CD4-positive, alpha-beta T cell (primary cell): Measurements from ENCODE around the gene JPH4. TPM values are rescaled to one million over a fixed set of nuclear protein-coding genes. Genes with fewer than 3 reads are reported as not detected.

Experiments used
- ATAC-seq: fragments of 200-7000 bp; cut with Tn5 transposase; one replicate; pipeline ENCODE4 v1.10.0; 2022; ENCODE audit warnings: mild to moderate bottlenecking; ENCODE audit not compliant: poor library complexity
- CTCF ChIA-PET: fragments of 350-600 bp; sonication (Branson Sonifier 250); formaldehyde crosslinking; loops from one replicate; lab custom pipeline; 2021; ENCODE audit warnings: antibody characterized with exemption, inconsistent platforms; lab: Charles Lee
- POLR2A ChIA-PET: fragments of 350-600 bp; sonication (Branson Sonifier 250); formaldehyde crosslinking; loops from one replicate; lab custom pipeline; 2021; ENCODE audit warnings: antibody characterized with exemption, inconsistent platforms; lab: Charles Lee
- DNase-seq, 14 experiments: peaks; one replicate each; pipeline ENCODE4 v3.0.0-alpha.2; 2013 to 2020; ENCODE audit warnings: mixed read lengths in 2 of 14
- H3K27ac ChIP-seq, 2 donors: one replicate each; pipeline versions ENCODE4 v1.5.1 to v1.7.0; 2013; ENCODE audit warnings: low read length in 2 of 2, low read depth in 1 of 2, mild to moderate bottlenecking in 1 of 2
- H3K27me3 ChIP-seq, 2 experiments: 1 replicate in 1 of 2; 2 replicates in 1 of 2; pipeline versions ENCODE4 v1.6.1 to v1.7.0; 2013; ENCODE audit warnings: low read length in 2 of 2, control low read depth in 1 of 2, mild to moderate bottlenecking in 1 of 2, moderate library complexity in 1 of 2; ENCODE audit not compliant: insufficient read depth in 2 of 2, control insufficient read depth in 1 of 2
- H3K36me3 ChIP-seq: one replicate; pipeline ENCODE4 v1.6.1; 2013; ENCODE audit warnings: low read length, control low read depth; ENCODE audit not compliant: insufficient read depth
- H3K4me1 ChIP-seq: one replicate; pipeline ENCODE4 v1.6.1; 2013; ENCODE audit warnings: low read length, control low read depth; ENCODE audit not compliant: insufficient read depth
- H3K4me3 ChIP-seq: one replicate; pipeline ENCODE4 v1.5.1; 2013; ENCODE audit warnings: mild to moderate bottlenecking, low read length, moderate library complexity
- H3K9me3 ChIP-seq, 2 experiments: 1 replicate in 1 of 2; 2 replicates in 1 of 2; pipeline versions ENCODE4 v1.6.1 to v1.7.0; 2013; ENCODE audit warnings: low read length in 2 of 2, mild to moderate bottlenecking in 2 of 2, control low read depth in 1 of 2, moderate library complexity in 1 of 2; ENCODE audit not compliant: control insufficient read depth in 1 of 2, insufficient read depth in 1 of 2
- H3K27ac Mint-ChIP-seq: one replicate; pipeline ENCODE4 v1.8.0; 2020; ENCODE audit warnings: mixed read lengths
- H3K27me3 Mint-ChIP-seq: one replicate; pipeline ENCODE4 v1.8.0; 2021; ENCODE audit warnings: mixed read lengths
- H3K36me3 Mint-ChIP-seq: one replicate; pipeline ENCODE4 v1.8.0; 2021; ENCODE audit warnings: low read depth, mixed read lengths
- H3K4me1 Mint-ChIP-seq: one replicate; pipeline ENCODE4 v1.8.0; 2021; ENCODE audit warnings: low read depth, mixed read lengths
- H3K4me3 Mint-ChIP-seq: one replicate; pipeline ENCODE4 v1.8.0; 2020; ENCODE audit warnings: mild to moderate bottlenecking, mixed read lengths
- H3K9me3 Mint-ChIP-seq: one replicate; pipeline ENCODE4 v1.8.0; 2020; ENCODE audit warnings: mixed read lengths
- intact Hi-C, 2 experiments: fragments of 100-400 bp; cut with DNase I in 1 of 2; cut with micrococcal nuclease in 1 of 2; formaldehyde crosslinking; loops; one replicate each; pipeline versions ENCODE4 v1.15.1 to v1.9.0; 2023 to 2025; cut with DNase I, micrococcal nuclease
- total RNA-seq, 174 experiments: library from RNA in 2 of 174; stranded (reverse) in 2 of 174; gene quantifications; one replicate each; pipeline ENCODE4 v1.2.3 and lab custom pipeline; 2021 to 2026
- TF ChIP-seq, protein P1 (sequence below): fragments of 200-600 bp; IDR thresholded peaks from one replicate; pipeline ENCODE4 v1.8.0; 2022; ENCODE audit warnings: antibody characterized with exemption, mild to moderate bottlenecking

The JPH4 gene
- total RNA-seq, 2 experiments from 2014 or later: not detected

- Mint-ChIP-seq H3K9me3 (no peaks in the 10 kb centered on the region), H3K27me3 (peaks cover 20% of the 10 kb centered on the region), H3K27ac (peak overlapping the region; percentile 96), H3K4me1 (peaks cover 33% of the 10 kb centered on the region), H3K36me3 (peaks cover 24% of the 10 kb centered on the region), H3K4me3 (no peak overlapping the region)
- Histone ChIP-seq H3K4me3 (no peak overlapping the region), H3K36me3 (peaks cover 16% of the 10 kb centered on the region), H3K27me3 (peaks cover under 1% of the 10 kb centered on the region in 2 experiments), H3K9me3 (no peaks in the 10 kb centered on the region), H3K4me1 (peaks cover 34% of the 10 kb centered on the region), H3K27ac (no peak overlapping the region)
- ATAC-seq (no peak), DNase-seq (no peak)
- ChIA-PET CTCF (no interaction called here), POLR2A (interaction anchor here (1.1 kb wide), 1 partner anchor 95 kb away, joined by 3 read pairs; no protein-coding TSS in a partner anchor)
- intact Hi-C loops: loop anchor here in 1 of 2 experiments (5.0 to 10.0 kb wide), 3 partner anchors 475 to 873 kb away; partner anchors contain the start of genes ACIN1, C14orf119, DCAF11 and NRL
- TF ChIP-seq, protein P1, sequence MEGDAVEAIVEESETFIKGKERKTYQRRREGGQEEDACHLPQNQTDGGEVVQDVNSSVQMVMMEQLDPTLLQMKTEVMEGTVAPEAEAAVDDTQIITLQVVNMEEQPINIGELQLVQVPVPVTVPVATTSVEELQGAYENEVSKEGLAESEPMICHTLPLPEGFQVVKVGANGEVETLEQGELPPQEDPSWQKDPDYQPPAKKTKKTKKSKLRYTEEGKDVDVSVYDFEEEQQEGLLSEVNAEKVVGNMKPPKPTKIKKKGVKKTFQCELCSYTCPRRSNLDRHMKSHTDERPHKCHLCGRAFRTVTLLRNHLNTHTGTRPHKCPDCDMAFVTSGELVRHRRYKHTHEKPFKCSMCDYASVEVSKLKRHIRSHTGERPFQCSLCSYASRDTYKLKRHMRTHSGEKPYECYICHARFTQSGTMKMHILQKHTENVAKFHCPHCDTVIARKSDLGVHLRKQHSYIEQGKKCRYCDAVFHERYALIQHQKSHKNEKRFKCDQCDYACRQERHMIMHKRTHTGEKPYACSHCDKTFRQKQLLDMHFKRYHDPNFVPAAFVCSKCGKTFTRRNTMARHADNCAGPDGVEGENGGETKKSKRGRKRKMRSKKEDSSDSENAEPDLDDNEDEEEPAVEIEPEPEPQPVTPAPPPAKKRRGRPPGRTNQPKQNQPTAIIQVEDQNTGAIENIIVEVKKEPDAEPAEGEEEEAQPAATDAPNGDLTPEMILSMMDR: no peak
Observed at GRCh38 chr14:23569443-23570151, 9.0 kb downstream of the JPH4 start.

DNA sequence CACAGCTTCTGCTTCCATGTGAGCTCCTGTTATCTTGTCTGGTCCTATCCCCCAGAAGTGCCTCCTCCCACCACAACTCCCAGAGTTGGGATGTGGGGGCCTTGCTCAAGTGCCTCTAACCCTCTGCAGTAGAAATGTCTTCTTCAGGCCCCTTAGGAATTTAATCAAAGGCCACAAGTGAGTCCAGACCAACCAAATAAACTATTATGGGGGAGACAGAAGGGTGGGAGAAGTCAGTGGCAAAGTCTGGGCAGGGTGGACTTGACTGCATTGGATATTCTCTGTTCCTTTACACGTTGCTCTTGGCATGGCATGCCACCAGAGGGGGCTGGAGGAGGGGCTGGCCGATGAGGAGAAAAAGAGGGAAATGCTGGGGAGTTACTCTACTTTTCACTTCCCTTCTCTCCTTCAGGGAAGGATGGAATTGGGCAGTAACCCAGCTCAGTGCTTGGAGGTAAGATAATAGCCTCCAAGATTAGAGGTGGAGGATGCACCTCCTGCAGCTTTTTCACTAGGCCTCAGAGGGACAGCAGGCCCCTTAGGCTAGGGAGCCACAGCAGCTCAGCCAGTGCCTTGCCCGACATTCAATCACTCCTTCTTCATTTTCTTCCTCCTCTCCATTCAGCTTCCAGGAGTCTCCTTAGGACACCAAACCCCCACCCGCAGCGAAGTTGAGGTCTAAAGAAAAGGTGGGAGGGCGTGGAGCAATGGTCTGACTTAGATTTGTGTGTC, 9.8 kb downstream of the JPH4 start:
- DNase-seq (peak in 4 of 14 experiments; percentile 19 to 54 (median 44)), ATAC-seq (no peak)
- Histone ChIP-seq H3K4me1 (peaks cover 40% of the 10 kb centered on the region), H3K27me3 (no peaks in the 10 kb centered on the region), H3K4me3 (no peak overlapping the region), H3K36me3 (peaks cover 24% of the 10 kb centered on the region), H3K27ac (no peak overlapping the region), H3K9me3 (no peaks in the 10 kb centered on the region)
- H3K27ac Mint-ChIP-seq: peak overlapping the region; percentile 96
- intact Hi-C loops: loop anchor here in 1 of 2 experiments (5.0 to 10.0 kb wide), 3 partner anchors 474 to 874 kb away; partner anchors contain the start of genes ACIN1, C14orf119, DCAF11 and NRL
- no peaks in the 10 kb centered on the region for H3K9me3 Mint-ChIP-seq
- CTCF ChIA-PET: interaction anchor here (1.0 kb wide), 1 partner anchor 9 kb away, joined by 6 read pairs; no protein-coding TSS in a partner anchor
- peaks cover 41% of the 10 kb centered on the region for H3K4me1 Mint-ChIP-seq
- TF ChIP-seq, protein P1: no peak
- POLR2A ChIA-PET: interaction anchor here (1.1 kb wide), 1 partner anchor 94 kb away, joined by 3 read pairs; no protein-coding TSS in a partner anchor
- H3K27me3 Mint-ChIP-seq: peaks cover 17% of the 10 kb centered on the region
- H3K4me3 Mint-ChIP-seq: peak overlapping the region; percentile 99
- peaks cover 33% of the 10 kb centered on the region for H3K36me3 Mint-ChIP-seq

- Mint-ChIP-seq H3K36me3 (peaks cover 37% of the 10 kb centered on the region), H3K27ac (peak overlapping the region; percentile 96), H3K4me3 (peak overlapping the region; percentile 99), H3K4me1 (peaks cover 46% of the 10 kb centered on the region), H3K9me3 (no peaks in the 10 kb centered on the region), H3K27me3 (peaks cover 10% of the 10 kb centered on the region)
- Histone ChIP-seq H3K36me3 (peaks cover 31% of the 10 kb centered on the region), H3K27ac (peak overlapping the region; percentile 75 to 79), H3K4me1 (peaks cover 40% of the 10 kb centered on the region), H3K9me3 (no peaks in the 10 kb centered on the region), H3K27me3 (no peaks in the 10 kb centered on the region), H3K4me3 (peak overlapping the region; percentile 75)
- TF ChIP-seq, protein P1: no peak
- DNase-seq (no peak), ATAC-seq (no peak)
- intact Hi-C loops: loop anchor here in 1 of 2 experiments (5.0 to 10.0 kb wide), 3 partner anchors 473 to 874 kb away; partner anchors contain the start of genes ACIN1, C14orf119, DCAF11 and NRL
- CTCF ChIA-PET: interaction anchor here (1.0 kb wide), 1 partner anchor 9 kb away, joined by 6 read pairs; no protein-coding TSS in a partner anchor
- POLR2A ChIA-PET: interaction anchor here (1.0 to 1.4 kb wide), 3 partner anchors 90 to 247 kb away, joined by 4 to 6 read pairs (median 5); partner anchors contain the start of genes NGDN and PABPN1
Observed at GRCh38 chr14:23568021-23568599, 10.5 kb downstream of the JPH4 start.
